SKM-1 treated with dmso at 0.1 percent for 144 hours (cell line): Measurements from ENCODE around the gene SPATA33.
"Not testable (repeated sequence)": the region's sequence is repeated elsewhere in the genome, so short reads cannot be mapped to it uniquely, and the experiment has no call there.

Source experiments
- DNase-seq: peaks from one replicate; lab custom pipeline; 2025; ENCODE audit not compliant: unreplicated experiment; lab: John Stamatoyannopoulos, UW

The SPATA33 gene

DNA sequence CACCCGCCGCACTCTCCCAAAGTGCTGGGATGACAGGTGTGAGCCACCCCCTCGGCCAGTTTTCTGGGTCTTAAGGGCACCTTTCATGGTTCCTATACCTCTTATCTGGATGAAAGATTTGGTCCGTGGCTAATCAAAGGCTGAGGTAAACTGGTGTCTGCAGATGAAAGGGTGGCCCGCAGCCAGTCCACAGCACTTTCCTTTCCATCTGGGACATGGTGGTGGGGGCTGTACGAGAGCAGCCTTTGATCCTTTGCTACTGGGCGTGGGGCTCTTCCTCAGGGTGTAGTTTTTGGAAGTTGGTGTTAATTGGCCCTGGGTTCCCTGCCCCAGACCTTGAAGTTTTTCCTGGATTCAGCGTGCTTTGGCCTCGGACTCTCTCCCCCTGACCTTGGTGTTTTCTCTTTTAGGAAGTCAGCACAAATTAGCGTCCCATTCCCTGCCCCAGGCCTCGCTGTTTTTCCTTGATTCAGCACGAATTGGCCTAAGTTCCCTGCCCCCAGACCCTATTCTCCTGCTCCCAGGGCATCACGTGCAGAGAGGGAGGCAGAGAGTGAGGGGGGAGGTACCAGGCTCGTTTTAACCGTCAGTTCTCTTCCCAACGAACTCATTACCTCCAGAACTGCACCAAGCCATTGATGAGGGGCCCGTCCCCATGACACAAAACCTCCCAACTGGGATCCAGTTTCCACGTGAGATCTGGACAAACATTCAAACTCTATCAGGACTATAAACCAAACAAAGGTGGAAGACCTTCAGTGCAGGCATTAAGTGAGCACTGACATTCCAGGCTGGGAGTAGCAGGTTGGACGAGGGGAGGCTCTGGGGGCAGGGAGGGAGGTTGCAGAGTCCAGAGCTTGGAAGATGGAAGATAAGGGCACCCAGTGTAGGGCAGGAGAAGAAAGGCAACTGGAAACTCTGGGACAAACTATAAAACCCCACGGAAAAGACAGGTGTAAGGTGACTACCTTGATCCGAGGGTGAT lies 32.6 kb upstream of the SPATA33 start:
- no peak for DNase-seq

DNA sequence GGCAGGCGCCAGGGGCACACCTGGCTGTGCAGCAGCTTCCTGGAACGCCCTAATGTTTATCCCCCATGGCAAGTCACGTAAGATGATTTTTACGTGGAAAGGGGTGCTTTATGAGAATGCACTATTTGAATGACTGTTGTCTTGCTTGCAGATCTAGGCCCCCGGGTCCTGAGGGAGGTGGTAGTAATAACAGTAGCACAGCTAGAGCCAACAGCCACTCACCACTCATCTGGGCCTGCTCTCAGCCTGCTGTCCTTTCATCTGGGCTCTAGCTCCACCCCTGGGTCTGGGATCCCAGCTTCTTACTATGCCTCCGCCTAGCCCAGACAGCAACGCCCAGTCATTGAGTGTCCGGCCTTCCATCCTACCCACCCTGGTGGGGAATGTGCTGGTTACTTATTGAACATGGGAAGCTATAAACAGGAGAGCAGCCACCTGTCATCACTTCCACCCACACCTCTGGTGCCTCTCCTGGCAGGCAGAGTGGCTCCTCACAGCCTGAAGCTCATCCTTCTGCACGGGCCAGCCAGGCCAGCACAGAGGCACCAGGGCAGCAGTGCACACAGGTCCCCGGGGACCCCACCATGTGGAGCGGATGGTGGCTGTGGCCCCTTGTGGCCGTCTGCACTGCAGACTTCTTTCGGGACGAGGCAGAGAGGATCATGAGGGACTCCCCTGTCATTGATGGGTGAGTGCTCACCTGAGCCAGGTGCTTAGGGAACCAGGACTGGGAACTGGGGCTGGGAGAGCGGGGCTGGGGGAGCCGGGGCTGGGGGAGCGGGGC lies 27.6 kb upstream of the SPATA33 start:
- no peak for DNase-seq

DNA sequence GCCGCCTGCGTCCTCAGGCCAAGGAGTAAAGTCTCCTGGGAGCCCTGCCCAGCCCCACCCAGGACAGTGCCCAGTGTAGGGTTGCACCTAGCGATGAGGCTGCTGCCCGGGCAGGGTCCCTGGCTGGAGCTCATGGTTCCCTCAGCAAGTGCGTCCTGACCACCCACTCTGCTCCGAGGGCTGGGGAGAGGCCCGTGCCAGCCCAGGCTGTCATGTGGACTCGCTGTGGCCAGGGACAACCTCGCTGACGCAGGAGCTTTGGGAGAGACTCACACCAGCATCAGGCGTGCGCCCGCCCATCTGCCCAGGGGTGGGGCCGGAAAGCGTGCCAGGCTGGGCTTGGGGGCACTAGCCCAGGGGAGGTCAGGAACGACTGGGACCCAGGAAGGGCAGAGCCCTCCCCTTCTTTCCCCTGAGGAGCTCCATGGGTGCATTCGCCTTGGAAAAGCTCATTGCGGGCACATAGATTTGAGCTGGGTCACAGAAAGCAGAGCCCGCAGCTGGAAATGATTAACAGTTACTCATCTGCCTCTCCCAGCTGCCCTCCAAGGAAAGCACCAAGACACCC lies 24.5 kb upstream of the SPATA33 start:
- DNase-seq: no peak

DNA sequence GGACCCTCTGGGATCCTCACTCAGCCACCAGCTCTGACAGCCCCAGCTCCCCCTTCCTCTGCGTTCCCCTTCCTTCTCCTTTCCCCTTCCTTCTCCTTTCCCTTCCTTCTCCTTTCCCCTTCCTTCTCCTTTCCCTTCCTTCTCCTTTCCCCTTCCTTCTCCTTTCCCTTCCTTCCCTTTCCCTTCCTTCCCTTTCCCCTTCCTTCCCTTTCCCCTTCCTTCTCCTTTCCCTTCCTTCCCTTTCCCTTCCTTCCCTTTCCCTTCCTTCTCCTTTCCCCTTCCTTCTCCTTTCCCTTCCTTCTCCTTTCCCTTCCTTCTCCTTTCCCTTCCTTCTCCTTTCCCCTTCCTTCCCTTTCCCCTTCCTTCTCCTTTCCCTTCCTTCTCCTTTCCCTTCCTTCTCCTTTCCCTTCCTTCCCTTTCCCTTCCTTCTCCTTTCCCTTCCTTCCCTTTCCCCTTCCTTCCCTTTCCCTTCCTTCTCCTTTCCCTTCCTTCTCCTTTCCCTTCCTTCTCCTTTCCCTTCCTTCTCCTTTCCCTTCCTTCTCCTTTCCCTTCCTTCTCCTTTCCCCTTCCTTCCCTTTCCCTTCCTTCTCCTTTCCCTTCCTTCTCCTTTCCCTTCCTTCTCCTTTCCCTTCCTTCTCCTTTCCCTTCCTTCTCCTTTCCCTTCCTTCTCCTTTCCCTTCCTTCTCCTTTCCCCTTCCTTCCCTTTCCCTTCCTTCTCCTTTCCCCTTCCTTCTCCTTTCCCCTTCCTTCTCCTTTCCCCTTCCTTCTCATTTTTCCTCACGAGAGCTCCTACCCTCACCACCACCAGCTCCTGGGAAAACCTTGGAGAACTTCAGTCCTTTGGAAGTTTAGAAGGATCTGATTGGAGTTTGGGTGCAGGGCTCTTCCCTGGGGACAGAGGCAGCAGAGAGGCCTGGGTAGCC lies 22.9 kb upstream of the SPATA33 start:
- not testable (repeated sequence) for DNase-seq

DNA sequence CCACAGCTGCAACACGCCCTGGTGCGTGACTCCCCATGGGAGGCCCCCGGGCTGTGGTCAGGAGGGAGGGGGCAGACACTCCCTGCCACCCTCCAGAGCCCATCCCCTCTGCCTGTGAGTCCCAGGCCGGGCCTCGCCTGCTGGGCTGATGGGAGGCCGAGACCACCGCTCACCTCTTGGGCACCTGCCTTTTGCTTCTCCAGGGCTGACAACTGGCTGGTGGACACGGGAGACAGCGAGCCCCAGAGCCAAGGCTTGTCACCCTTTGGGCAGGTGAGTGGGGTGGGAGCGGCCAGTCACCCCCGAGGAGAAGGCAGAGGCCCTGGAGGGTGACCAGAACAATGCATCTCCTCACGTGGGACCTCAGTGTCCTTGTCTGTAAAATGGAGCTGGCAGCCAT lies 21.0 kb upstream of the SPATA33 start:
- DNase-seq: no peak

DNA sequence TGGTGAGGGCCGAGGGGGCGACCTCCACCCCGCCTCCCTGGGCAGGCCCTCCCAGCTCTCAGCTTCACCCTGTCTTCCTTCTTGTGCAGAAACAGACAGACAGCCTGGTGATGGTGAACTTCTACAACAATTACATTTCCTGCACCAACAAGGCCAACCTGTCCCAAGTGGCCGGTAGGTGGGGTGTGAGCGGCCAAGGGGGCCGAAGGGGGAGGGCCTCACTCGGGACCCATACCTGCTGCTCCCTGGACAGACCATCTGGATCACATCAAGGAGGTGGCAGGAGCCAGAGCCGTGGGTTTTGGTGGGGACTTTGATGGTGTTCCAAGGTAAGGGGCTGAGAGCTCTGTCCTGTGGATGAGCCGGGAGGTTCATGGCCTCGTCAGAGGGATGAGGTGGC lies 20.3 kb upstream of the SPATA33 start:
- no peak for DNase-seq

DNA sequence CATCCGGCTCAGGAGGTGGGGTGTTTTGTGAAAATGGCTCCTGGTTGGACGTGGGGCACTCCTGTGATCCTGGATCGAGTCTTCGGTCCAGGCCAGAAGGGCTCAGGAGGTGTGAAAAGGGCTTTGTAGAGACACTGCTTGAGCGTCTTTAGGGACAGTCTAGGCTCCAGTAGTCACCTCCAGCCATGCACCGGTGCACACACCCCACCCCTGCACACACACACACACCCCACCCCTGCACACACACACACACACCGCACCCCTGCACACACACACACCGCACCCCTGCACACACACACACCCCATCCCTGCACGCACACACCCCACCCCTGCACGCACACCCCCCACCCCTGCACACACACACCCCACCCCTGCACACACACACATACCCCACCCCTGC lies 19.2 kb upstream of the SPATA33 start:
- DNase-seq: no peak

DNA sequence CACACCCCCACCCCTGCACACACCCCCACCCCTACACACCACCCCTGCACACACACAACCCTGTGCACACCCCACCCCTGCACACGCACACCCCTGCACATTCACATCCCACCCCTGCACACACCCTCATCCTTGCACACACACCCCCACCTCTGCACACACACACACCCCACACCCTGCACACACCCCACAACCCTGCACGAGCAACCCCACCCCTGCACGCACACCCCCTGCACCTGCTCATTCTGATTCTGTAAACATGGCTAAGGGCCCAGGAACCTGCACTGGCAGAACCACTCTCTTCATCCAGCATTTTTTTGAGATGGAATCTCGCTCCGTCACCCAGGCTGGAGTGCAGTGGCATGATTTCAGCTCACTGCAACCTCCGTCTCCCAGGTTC lies 18.3 kb upstream of the SPATA33 start:
- no peak for DNase-seq

DNA sequence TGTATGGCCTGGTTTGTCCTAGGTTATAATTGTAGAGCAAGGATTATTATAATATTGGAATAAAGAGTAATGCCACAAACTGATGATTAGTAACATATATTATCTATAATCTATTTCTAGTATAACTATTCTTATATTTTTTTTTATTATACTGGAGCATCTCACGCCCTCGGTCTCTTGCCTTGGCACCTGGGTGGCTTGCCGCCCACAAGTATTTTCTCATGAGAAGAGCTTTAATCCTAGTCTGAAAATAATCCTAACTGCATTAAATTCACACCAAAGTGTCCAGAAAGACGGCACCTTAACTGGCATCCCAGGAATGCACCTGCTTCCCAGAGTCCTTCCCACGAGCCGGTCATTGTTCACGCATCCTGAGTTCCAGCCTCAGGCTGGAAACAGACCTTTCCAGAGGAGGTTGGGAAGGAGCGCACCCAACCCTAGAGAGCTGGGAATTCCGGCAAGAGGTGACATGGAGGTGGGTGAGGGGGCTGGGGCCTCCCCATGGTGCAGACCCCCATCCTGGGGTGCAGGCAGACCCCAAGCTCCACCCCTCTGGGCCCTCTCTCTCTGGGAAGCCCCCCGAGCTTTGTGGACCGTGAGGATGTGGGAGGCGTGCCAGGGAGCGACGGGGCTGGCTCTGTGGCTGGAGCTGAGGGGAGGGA lies 16.0 kb upstream of the SPATA33 start:
- DNase-seq: no peak

DNA sequence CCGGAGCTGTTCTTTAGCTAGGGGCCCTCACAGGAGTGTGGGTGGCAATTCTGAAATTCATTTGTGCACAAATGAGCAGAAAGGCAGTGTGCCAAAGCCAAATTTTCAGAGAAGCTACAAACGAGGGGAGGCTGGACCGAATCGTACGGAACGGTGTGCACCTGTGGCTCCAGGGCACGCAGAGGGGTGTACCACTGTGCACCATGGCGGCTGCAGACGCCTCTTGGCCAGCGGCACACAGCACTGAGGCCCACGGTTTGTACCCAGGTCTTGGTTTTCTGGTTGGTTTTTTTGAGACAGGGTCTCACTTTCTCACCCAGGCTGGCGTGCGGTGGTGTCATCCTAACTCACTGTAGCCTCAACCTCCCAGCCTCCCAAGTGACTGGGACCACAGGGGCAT lies 15.1 kb upstream of the SPATA33 start:
- DNase-seq: no peak

DNA sequence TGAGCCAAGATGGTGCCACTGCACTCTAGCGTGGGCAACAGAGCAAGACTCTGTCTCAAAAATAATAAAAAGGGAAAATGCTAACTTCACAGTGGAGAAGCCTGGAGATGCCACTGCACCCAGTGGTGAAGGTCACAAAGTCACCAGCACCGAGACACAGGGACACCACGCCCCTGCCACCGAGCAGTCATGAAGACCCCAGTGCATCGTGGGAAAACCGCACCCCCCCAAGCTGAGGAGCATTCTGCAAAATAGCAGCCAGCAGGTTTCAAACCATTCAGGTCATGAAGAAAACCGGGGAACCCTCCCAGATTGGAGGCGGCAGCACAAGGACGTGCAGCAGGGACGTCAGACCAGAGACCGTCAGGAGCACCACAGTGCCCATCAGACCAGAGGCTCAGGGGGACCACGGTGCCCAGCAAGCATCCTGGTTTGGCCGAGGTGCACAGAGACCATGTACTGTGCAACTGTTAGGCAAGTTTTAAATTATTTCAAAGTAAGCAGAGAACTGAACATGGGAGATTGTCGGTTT lies 13.8 kb upstream of the SPATA33 start:
- no peak for DNase-seq

DNA sequence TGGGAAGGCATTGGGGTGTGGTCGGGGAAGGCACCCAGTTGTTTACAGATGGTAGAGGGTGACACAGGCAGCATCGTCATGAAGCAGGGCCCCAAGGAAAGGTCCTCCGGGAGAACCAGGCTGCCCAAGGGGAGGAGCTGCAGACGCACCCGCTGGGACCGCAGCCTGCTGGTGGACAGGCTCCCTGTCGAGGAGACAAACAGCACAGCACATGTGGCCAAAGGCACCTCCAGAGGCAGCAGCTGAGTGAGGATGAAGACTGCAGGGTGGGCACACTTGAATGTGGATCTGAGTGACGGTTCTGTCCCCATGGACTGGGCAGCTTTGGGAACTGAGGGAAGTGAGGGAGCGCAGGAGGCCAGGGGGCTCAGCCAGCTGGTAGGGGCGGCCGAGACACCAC lies 12.5 kb upstream of the SPATA33 start:
- DNase-seq: no peak

DNA sequence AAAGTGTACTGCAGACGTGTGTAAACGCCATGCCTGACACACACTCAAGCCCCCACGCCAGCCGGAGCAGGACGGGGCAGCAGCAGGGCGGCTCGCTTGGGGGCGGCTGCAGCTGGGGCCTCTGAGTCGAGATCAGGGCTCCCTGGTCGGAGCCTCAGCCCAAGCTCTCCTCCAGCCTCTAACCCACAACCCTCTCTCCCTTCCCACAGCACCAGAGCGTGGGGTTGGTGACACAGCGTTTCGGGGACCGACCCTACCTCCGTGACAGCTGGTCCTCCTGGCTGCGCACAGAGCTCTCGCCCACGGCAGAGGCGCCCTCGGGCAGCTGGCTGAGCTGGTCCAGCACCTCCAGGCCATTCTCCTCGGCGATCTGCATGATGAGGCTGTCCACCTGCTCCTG lies 11.4 kb upstream of the SPATA33 start:
- no peak for DNase-seq

DNA sequence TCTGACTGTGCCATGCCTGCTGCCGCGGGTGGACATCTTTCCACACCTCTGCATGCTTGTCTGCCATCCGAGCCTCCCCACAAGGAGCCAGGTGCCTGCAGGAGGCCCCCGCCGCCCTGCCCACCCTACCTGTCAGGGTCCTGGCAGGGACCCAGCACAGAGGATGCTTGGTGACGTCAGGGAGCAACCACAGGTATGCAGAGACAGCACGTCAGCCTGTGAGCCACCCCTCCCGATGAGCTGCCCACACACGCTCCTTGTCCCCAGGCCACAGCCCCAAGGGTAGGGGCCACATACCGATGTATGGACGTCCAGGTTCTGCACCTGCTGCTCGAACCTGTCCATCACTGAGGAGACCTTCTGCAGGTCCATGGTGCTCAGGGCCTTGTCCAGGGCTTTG lies 10.7 kb upstream of the SPATA33 start:
- no peak for DNase-seq

DNA sequence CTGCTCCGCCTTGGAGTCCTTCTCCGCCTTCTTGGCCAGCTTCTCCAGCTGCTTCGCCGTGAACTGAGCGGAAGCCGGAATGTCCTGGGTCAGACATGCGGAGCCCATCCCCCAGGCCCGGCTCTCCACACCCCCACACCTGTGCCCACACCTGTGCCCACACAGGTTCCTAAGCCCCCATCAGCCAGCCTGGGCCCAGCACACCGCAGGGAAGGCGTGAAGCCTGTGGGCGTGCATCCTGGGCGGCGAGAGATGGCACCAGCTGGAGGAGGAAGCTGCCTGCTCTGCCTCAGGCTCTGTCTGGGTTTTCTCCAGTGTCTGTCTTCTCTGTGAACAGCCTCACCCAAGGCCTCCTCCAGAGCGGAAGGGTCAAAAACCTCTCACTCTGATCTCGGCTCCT lies 6.1 kb upstream of the SPATA33 start:
- no peak for DNase-seq

DNA sequence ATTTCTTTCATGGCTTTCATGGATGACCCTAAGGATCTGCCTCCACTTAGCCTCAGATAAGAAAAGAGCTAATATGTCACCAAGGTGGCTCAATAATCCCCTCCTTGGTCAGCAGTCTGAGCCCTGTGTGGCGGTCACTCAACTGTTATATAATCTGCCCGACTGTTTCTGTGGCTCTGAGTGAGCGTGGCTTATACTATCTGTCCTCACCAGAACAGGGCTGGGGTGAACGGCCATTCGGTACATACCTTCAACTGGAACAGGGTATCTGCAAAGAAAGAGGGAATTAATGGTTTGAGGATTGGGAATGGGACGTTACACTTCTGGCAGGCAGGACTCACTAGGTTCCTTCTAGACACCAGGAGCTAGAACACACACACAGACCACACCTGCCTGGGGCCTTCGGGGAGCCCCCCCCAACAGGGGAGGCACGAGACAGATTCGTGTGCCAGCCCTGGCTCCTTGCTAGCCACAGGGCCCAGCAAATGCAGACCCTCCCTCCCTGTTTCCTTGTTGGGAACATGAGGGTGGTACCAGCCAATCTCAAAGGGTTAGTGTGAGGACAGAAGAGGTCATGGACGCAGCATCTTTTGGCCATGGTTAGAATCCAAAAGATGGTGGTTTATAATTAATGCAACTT lies 3.9 kb upstream of the SPATA33 start:
- no peak for DNase-seq

DNA sequence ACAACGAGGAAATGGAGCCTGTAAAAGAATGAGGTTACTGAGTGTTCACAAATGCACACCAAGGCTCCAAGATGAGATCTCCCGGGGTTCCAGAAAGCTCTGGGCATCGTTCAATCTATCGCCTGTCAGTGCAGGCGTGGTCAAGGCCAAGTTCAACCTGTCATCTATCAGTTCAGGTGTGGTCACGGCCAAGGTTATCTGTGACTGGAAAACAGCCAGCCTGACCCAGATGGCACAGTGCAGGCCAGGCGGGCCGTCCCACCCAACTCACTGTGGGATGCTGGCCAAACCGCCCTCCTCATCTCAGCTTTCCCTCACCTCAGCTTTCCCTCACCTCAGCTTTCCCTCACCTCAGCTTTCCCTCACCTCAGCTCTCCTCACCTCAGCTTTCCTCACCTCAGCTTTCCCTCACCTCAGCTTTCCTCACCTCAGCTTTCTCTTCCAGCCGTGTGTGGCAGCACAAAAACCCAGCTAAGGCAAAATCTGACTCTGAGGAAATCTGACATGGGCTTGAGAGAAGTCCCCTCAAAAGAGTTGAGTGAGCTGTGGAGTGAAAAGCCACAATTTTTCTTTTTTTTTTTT lies 2.5 kb upstream of the SPATA33 start:
- DNase-seq: no peak

DNA sequence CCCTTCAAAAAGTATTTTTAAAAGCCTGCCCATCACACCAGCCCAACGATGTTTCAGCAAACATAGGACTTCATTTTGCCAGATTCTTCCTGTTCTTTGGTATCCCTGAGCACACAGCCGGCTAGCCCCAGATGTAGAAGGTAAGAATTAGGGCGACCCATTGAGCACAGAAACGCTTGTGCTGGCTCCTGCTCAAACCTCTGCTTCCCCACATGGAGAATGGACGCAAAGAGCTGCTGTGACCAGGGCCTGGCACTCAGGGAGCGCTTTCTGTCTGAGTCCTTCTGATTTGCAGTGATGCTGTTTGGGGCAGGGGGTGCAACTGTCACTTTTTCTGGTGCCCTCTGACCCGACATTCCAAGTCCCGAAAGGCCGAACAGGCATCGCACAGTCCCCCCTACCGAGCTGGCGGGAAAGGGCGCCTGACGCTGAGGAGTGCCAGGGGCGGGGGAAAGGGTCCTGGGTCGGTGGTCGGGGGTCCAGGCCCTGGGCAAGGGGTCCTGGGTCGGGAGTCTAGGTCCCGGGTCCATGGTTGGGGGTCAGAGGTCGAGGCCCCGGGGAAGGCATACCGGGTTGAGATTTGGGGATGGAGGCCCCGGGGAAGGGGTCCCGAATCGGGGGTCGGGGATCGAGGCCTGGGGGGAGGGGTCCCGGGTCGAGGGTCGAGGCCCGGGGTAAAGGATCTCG lies 1.1 kb upstream of the SPATA33 start:
- no peak for DNase-seq
